Liver (tissue), 9 donors: ENCODE results near the gene ST7L. TPM values are rescaled to one million over a fixed set of nuclear protein-coding genes. Genes with fewer than 3 reads are reported as not detected.

Source experiments
- DNase-seq: peaks from one replicate; pipeline ENCODE4 v3.0.0-alpha.2; 2017; ENCODE audit warnings: low spot score
- H3K27ac ChIP-seq, 2 donors: one replicate each; pipeline ENCODE4 v1.7.0; 2013; ENCODE audit warnings: inconsistent platforms in 2 of 2, low read length in 2 of 2, control low read depth in 1 of 2, low read depth in 1 of 2, mild to moderate bottlenecking in 1 of 2
- H3K27me3 ChIP-seq, 4 donors: one replicate each; pipeline versions ENCODE4 v1.6.1 to v1.7.0; 2013; ENCODE audit warnings: low read length in 3 of 4, inconsistent platforms in 1 of 4, mild to moderate bottlenecking in 1 of 4, moderate library complexity in 1 of 4; ENCODE audit not compliant: control insufficient read depth in 4 of 4, insufficient read depth in 4 of 4
- H3K36me3 ChIP-seq, 4 donors: one replicate each; pipeline versions ENCODE4 v1.6.1 to v1.7.0; 2013; ENCODE audit warnings: low read length in 3 of 4, mild to moderate bottlenecking in 3 of 4, low read depth in 1 of 4, moderate library complexity in 1 of 4; ENCODE audit not compliant: control insufficient read depth in 4 of 4, insufficient read depth in 3 of 4
- H3K4me1 ChIP-seq, 4 donors: one replicate each; pipeline versions ENCODE4 v1.6.1 to v1.7.0; 2013; ENCODE audit warnings: low read length in 3 of 4, mild to moderate bottlenecking in 3 of 4, moderate library complexity in 1 of 4; ENCODE audit not compliant: control insufficient read depth in 4 of 4, insufficient read depth in 4 of 4
- H3K4me3 ChIP-seq, 3 donors: one replicate each; pipeline versions ENCODE4 v1.6.1 to v1.7.0; 2013; ENCODE audit warnings: low read length in 3 of 3, control low read depth in 1 of 3, low read depth in 1 of 3, mild to moderate bottlenecking in 1 of 3
- H3K9ac ChIP-seq, 2 donors: one replicate each; pipeline ENCODE4 v1.7.0; 2013; ENCODE audit warnings: low read length in 2 of 2, mild to moderate bottlenecking in 2 of 2, moderate library complexity in 2 of 2, control low read depth in 1 of 2, low read depth in 1 of 2
- H3K9me3 ChIP-seq, 4 donors: one replicate each; pipeline versions ENCODE4 v1.6.1 to v1.7.0; 2013; ENCODE audit warnings: low read length in 3 of 4; ENCODE audit not compliant: control insufficient read depth in 4 of 4
- ATF3 ChIP-seq: IDR thresholded peaks from 2 replicates; pipeline ENCODE4 v1.6.1; 2016; ENCODE audit warnings: antibody characterized with exemption
- EGR1 ChIP-seq, 2 donors: IDR thresholded peaks; 2 replicates each; pipeline ENCODE4 v1.6.1; 2016 to 2018; ENCODE audit warnings: antibody characterized with exemption in 2 of 2, low read depth in 2 of 2
- FOXA1 ChIP-seq: IDR thresholded peaks from 2 replicates; pipeline ENCODE4 v1.6.1; 2016; ENCODE audit warnings: antibody characterized with exemption
- FOXA2 ChIP-seq: IDR thresholded peaks from 2 replicates; pipeline ENCODE4 v1.6.1; 2016; ENCODE audit warnings: antibody characterized with exemption
- GABPA ChIP-seq, 2 donors: IDR thresholded peaks in 1 of 2; conservative IDR thresholded peaks in 1 of 2; 2 replicates each; pipeline ENCODE4 v1.6.1; 2016; ENCODE audit warnings: antibody characterized with exemption in 2 of 2, mild to moderate bottlenecking in 1 of 2, moderate library complexity in 1 of 2
- HNF4A ChIP-seq, 2 donors: conservative IDR thresholded peaks; 2 replicates each; pipeline ENCODE4 v1.6.1; 2016; ENCODE audit warnings: antibody characterized with exemption in 2 of 2, mild to moderate bottlenecking in 2 of 2
- HNF4G ChIP-seq: IDR thresholded peaks from 2 replicates; pipeline ENCODE4 v1.6.1; 2016; ENCODE audit warnings: antibody characterized with exemption
- JUND ChIP-seq, 2 donors: IDR thresholded peaks; 2 replicates each; pipeline ENCODE4 v1.6.1; 2016; ENCODE audit warnings: antibody characterized with exemption in 2 of 2
- NR2F2 ChIP-seq: IDR thresholded peaks from 2 replicates; pipeline ENCODE4 v1.6.1; 2016; ENCODE audit warnings: antibody characterized with exemption
- RAD21 ChIP-seq, 2 donors: IDR thresholded peaks; 2 replicates each; pipeline ENCODE4 v1.6.1; 2016; ENCODE audit warnings: antibody characterized with exemption in 2 of 2, mild to moderate bottlenecking in 2 of 2
- RXRA ChIP-seq, 2 donors: IDR thresholded peaks; 2 replicates each; pipeline ENCODE4 v1.6.1; 2017 to 2018; ENCODE audit warnings: antibody characterized with exemption in 2 of 2, mild to moderate bottlenecking in 1 of 2
- SP1 ChIP-seq: IDR thresholded peaks from 2 replicates; pipeline ENCODE4 v1.6.1; 2018; ENCODE audit warnings: antibody characterized with exemption, mild to moderate bottlenecking
- TAF1 ChIP-seq: conservative IDR thresholded peaks from 2 replicates; pipeline ENCODE4 v1.6.1; 2016; ENCODE audit warnings: antibody characterized with exemption, mild to moderate bottlenecking
- YY1 ChIP-seq: IDR thresholded peaks from 2 replicates; pipeline ENCODE4 v1.6.1; 2016; ENCODE audit warnings: antibody characterized with exemption, mild to moderate bottlenecking
- WGBS: extraction: QIAGEN DNeasy Blood & Tissue Kit; methylation state at CpG from one replicate; pipeline ENCODE4 v1.1.7; 2013; 5-methylcytosine and 5-hydroxymethylcytosine counted together
- polyA plus RNA-seq, 2 donors: library from polyadenylated mRNA; stranded (reverse) in 1 of 2; unstranded in 1 of 2; fragments of 200-250 nt in 1 of 2; fragments of >200 nt in 1 of 2; fragmentation: Nextera tagmentation in 1 of 2; extraction: Ambion mirVana in 1 of 2; gene quantifications; one replicate each; pipeline versions ENCODE4 v1.2.1 to v1.2.3, GENCODE V29; 2013 to 2015
- total RNA-seq, 2 donors: library from RNA; depleted of rRNA; stranded (reverse); fragments of >200 nt; gene quantifications; one replicate each; pipeline ENCODE4 v1.2.3, GENCODE V29; 2014
- TF ChIP-seq, protein P1 (sequence below): fragments of 150-350 bp; IDR thresholded peaks from 2 replicates; pipeline ENCODE4 v1.5.1; 2017; ENCODE audit warnings: improper control_type of control experiment, low read depth, low read length; ENCODE audit not compliant: missing input control
- TF ChIP-seq, protein P2 (sequence below): IDR thresholded peaks from 2 replicates; pipeline ENCODE4 v1.6.1; 2016; ENCODE audit warnings: antibody characterized with exemption, mild to moderate bottlenecking
- TF ChIP-seq, protein P3 (sequence below): IDR thresholded peaks from 2 replicates; pipeline ENCODE4 v1.6.1; 2016; ENCODE audit warnings: antibody characterized with exemption
- TF ChIP-seq, protein P4 (sequence below): IDR thresholded peaks from 2 replicates; pipeline ENCODE4 v1.6.1; 2016; ENCODE audit warnings: antibody characterized with exemption
- donor health status: healthy.
- donor health status: healthy.
- donor health status: healthy.
- donor health status: healthy.
- donor health status: healthy.

Gene ST7L
- total and polyA plus RNA-seq, 4 donors: 4.9 to 13.6 (median 9.5) TPM

GRCh38 chr1:112629256-112629655 is 10.3 kb upstream of the ST7L start:
- Histone ChIP-seq H3K9me3 (no peaks in the 10 kb centered on the region), H3K4me1 (peaks cover 0 to 6% (median 0%) of the 10 kb centered on the region in 4 donors), H3K27me3 (no peaks in the 10 kb centered on the region), H3K9ac (no peak overlapping the region), H3K36me3 (no peaks in the 10 kb centered on the region), H3K27ac (no peak overlapping the region), H3K4me3 (no peak overlapping the region)
- no peak for DNase-seq
- TF ChIP-seq, protein P1, sequence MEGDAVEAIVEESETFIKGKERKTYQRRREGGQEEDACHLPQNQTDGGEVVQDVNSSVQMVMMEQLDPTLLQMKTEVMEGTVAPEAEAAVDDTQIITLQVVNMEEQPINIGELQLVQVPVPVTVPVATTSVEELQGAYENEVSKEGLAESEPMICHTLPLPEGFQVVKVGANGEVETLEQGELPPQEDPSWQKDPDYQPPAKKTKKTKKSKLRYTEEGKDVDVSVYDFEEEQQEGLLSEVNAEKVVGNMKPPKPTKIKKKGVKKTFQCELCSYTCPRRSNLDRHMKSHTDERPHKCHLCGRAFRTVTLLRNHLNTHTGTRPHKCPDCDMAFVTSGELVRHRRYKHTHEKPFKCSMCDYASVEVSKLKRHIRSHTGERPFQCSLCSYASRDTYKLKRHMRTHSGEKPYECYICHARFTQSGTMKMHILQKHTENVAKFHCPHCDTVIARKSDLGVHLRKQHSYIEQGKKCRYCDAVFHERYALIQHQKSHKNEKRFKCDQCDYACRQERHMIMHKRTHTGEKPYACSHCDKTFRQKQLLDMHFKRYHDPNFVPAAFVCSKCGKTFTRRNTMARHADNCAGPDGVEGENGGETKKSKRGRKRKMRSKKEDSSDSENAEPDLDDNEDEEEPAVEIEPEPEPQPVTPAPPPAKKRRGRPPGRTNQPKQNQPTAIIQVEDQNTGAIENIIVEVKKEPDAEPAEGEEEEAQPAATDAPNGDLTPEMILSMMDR: no peak
- no peak for TF ChIP-seq HNF4A (conservative IDR thresholded peaks at IDR 0.05)
- TF ChIP-seq EGR1 (IDR thresholded peaks at IDR 0.05; ENCODE audit: low read depth in 2 of 2): no peak
- TF ChIP-seq YY1: no peak
- no peak for TF ChIP-seq JUND (IDR thresholded peaks at IDR 0.05)
- TF ChIP-seq, protein P2, sequence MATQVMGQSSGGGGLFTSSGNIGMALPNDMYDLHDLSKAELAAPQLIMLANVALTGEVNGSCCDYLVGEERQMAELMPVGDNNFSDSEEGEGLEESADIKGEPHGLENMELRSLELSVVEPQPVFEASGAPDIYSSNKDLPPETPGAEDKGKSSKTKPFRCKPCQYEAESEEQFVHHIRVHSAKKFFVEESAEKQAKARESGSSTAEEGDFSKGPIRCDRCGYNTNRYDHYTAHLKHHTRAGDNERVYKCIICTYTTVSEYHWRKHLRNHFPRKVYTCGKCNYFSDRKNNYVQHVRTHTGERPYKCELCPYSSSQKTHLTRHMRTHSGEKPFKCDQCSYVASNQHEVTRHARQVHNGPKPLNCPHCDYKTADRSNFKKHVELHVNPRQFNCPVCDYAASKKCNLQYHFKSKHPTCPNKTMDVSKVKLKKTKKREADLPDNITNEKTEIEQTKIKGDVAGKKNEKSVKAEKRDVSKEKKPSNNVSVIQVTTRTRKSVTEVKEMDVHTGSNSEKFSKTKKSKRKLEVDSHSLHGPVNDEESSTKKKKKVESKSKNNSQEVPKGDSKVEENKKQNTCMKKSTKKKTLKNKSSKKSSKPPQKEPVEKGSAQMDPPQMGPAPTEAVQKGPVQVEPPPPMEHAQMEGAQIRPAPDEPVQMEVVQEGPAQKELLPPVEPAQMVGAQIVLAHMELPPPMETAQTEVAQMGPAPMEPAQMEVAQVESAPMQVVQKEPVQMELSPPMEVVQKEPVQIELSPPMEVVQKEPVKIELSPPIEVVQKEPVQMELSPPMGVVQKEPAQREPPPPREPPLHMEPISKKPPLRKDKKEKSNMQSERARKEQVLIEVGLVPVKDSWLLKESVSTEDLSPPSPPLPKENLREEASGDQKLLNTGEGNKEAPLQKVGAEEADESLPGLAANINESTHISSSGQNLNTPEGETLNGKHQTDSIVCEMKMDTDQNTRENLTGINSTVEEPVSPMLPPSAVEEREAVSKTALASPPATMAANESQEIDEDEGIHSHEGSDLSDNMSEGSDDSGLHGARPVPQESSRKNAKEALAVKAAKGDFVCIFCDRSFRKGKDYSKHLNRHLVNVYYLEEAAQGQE: no peak
- TF ChIP-seq RXRA (IDR thresholded peaks at IDR 0.05): no peak
- TF ChIP-seq GABPA (IDR thresholded peaks at IDR 0.05 in 1 of 2, conservative IDR thresholded peaks at IDR 0.05 in 1 of 2): no peak
- TF ChIP-seq SP1: no peak
- no peak for TF ChIP-seq FOXA1

- TF ChIP-seq ATF3 (no peak), RXRA (IDR thresholded peaks at IDR 0.05) (no peak), NR2F2 (no peak), HNF4G (no peak), FOXA2 (no peak), GABPA (IDR thresholded peaks at IDR 0.05 in 1 of 2, conservative IDR thresholded peaks at IDR 0.05 in 1 of 2) (no peak), FOXA1 (no peak), TAF1 (no peak), JUND (IDR thresholded peaks at IDR 0.05) (no peak), YY1 (no peak), SP1 (no peak), HNF4A (conservative IDR thresholded peaks at IDR 0.05) (no peak), RAD21 (IDR thresholded peaks at IDR 0.05) (no peak), EGR1 (IDR thresholded peaks at IDR 0.05; ENCODE audit: low read depth in 2 of 2) (no peak)
- TF ChIP-seq, protein P3, sequence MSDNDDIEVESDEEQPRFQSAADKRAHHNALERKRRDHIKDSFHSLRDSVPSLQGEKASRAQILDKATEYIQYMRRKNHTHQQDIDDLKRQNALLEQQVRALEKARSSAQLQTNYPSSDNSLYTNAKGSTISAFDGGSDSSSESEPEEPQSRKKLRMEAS: no peak
- TF ChIP-seq, protein P2: no peak
- TF ChIP-seq, protein P4, sequence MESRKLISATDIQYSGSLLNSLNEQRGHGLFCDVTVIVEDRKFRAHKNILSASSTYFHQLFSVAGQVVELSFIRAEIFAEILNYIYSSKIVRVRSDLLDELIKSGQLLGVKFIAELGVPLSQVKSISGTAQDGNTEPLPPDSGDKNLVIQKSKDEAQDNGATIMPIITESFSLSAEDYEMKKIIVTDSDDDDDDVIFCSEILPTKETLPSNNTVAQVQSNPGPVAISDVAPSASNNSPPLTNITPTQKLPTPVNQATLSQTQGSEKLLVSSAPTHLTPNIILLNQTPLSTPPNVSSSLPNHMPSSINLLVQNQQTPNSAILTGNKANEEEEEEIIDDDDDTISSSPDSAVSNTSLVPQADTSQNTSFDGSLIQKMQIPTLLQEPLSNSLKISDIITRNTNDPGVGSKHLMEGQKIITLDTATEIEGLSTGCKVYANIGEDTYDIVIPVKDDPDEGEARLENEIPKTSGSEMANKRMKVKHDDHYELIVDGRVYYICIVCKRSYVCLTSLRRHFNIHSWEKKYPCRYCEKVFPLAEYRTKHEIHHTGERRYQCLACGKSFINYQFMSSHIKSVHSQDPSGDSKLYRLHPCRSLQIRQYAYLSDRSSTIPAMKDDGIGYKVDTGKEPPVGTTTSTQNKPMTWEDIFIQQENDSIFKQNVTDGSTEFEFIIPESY: no peak
- TF ChIP-seq, protein P1: no peak
- DNase-seq: no peak
- no peaks in the 10 kb centered on the region for H3K36me3 ChIP-seq
- H3K9ac ChIP-seq: no peak overlapping the region
- no peaks in the 10 kb centered on the region for H3K27me3 ChIP-seq
- H3K27ac ChIP-seq: no peak overlapping the region
- H3K9me3 ChIP-seq: no peaks in the 10 kb centered on the region
- WGBS: 83% methylated on average over 2 of the region's 2 CpGs
- H3K4me1 ChIP-seq: peaks cover 0 to 6% (median 0%) of the 10 kb centered on the region in 4 donors
- H3K4me3 ChIP-seq: no peak overlapping the region
These were observed 9.6 kb upstream of the ST7L start for GRCh38 chr1:112628516-112628915.
